Raji (cell line): ENCODE data around the gene DACT3.

Source experiments
- POLR2A ChIP-seq: IDR thresholded peaks from 2 replicates; pipeline ENCODE4 v1.6.1; 2011; ENCODE audit warnings: low read depth, low read length, control low read depth; ENCODE audit not compliant: insufficient read depth

The DACT3 gene

DNA sequence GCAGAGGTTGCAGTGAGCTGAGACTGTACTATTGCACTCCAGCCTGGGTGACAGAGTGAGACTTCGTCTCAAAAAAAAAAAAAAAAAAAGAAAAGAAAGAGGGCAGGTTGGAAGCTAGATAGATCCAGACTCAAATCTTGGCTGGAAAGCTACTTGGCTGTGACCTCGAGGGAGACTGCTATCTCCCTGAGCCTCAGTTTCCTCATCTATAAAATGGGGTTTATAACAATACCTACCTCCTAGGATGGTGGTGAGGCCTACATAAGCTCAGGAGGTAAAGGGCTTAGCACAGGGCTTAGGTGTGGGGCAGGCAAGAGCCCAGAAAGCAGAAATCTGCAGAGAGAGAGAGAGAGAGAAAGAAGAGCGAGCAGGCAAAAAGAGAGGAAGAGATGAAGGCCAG lies 24.2 kb upstream of the DACT3 start:
- TF ChIP-seq POLR2A: no peak

DNA sequence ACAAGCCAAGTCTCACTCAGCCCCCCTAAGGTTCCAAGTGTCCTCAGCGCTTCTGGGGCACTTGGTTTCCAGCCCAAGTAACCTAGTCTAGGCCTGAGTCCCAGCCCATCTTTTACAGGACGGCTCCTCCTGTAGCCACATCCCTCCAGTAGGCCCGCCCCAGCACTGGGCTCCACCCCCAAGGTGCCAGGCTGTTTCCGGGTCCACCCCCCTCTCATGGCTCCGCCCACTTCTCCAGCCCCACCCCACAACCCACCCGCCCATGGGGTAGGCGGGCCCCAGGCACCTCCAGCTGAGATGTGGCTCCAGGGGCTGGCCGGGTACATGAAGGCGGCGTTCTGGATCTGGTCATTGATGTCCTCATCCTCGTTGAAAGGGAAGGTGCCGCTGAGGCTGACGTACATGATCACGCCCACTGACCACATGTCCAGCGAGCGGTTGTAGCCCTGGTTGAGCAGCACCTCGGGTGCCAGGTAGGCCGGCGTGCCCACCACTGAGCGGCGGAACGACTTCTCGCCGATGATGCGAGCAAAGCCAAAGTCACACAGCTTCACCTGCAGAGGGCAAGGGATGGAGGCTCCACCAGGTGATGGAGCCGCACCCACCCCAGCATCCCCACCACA lies 17.2 kb upstream of the DACT3 start:
- TF ChIP-seq POLR2A: no peak

DNA sequence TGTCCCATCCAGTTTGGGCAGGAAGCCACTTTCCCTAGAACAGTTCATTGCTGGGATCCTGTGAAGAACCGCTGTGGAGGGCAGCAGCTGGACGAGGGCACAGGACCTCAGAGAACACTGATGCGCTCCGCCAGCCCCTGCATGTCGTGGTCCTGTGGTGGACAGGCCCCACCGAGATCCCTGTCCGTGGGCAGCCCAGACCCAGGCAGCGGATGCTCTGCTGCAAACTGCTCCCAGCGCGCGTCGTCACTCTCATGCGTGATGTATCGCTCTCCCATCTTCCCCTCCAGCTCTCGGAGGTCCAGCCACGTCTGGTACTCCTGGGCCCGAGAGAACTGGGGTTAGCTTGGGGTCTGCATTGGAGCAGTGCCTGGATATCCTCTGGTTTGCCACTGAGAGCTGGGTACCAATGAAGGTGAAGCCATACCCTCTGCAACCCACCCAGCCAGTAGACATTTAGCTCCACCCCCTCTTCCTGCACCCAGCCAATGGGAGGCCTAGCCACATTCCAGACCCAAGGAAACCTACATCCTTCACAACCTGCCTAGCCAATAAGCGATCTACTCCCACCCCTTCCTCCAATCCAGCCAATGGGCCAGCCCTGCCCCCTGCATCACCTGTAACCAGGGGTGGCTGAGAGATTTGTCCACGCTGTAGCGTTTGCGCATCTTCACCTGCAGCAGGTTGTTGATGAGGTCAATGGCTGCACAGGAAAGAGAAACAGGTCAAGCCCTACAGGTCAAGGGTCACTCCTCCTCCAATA lies 13.6 kb upstream of the DACT3 start:
- TF ChIP-seq POLR2A: no peak

DNA sequence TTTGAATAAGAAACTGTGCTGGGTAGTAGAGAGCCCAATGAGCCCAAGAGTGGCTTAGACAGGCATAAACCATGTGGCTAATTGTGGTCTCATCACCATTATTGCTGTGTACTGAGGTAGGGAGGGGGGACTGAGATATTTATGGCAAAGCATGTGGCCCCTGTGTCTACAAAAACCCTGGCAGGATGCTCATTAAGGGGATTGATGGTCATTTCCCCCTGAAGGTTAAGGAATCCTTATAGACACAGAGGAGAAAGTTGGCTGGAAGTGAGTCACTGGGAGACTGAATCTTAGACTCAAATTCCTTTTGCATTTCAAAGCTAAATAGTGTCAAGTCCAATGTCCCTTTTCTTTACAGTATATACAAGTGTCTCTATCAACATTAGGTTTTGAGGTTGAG lies 9.8 kb upstream of the DACT3 start:
- no peak for TF ChIP-seq POLR2A

DNA sequence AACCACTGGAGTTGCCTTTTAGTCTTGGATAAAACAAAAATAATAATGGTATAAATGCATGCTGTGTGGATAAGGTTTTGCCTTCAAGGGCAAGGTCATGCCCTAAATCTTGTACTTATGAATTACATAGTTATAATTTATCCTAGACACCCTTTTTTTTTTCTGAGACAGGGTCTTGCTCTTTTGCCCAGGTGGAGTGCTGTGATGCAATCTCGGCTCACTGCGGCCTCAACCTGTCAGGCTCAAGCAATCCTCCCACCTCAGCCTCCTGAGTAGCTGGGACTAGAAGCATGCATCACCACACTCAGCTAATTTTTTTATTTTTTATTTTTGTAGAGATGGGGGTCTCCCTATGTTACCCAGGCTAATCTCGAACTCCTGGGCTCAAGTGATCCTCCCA lies 7.7 kb upstream of the DACT3 start:
- no peak for TF ChIP-seq POLR2A

DNA sequence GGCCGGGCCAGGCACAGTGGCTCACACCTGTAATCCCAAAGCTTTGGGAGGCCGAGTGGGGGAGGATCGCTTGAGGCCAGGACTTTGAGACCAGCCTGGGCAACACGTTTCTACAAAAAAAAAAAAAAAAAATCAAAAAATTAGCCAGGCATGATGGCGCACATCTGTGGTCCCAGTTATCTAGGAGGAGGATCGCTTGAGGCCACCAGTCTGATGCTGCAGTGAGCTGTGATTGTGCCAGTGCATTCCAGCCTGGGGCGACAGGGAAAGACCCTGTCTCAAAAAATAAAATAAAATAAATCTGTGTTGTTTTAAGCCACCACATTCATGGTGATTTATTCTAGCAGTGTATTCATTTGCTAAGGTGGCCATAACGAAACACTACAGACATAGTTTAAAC lies 4.1 kb upstream of the DACT3 start:
- TF ChIP-seq POLR2A: no peak

DNA sequence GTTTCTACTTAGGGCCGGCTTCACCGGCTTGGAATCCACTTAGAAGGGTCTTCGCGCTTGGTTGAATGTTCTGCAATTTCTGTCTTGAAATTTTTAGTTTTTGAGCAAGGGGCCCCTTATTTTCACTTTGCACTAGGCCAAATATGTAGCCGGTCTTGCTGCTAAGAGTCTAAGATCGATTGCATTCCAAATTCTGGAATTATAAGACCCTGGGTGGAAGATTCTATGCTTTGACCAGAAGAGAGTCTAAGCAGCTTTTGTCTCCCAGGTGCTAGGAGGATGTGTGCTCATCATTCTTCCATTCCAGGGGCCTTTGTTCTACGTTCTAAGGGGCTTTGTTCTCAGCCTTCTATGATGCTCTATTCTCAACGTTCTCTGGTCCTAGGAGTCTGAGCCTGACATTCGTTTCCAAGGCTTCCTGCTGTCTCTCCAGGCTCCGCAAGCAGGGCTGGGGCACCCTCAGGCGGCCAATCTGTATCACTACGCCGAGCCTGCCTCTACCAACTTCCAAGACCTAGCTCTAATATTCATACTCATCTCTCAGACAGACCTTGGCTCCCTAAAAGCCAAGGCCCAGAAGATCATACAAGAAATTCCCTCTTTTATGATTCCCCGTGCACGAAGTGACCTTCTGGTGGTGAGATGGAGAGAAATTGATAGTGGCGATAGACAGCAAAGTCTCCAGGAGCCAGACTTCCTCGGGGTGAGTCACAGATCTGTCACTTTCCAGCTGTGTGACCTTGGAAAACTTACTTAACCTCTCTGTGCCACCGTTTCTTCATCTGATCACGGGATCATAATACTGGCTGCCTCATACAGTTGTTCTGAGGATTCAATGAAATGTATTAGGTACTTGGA lies 982 bp upstream of the DACT3 start:
- TF ChIP-seq POLR2A: no peak

DNA sequence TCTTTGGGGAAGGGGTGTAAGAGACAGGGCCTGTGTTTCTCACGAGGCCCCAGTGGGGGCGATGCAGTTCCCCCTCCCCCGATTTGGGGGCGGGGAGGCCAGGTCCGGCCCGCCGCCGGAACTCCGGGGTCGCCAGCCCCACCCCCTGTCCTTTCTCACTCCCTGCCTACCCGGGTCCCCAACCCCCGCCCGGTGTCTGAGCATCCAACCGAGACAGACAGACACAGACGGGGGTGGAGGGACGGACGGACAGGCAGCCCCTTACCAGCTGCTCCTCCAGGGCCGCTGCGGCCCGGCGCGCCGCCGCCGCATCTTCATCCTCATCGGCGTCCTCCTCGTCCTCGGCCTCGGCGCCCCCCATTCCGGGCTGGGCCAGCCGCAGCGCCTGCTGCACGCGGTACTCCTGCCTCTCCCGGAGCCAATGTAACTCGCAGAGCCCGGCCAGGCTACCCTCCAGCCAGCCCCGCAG lies 397 bp downstream of the DACT3 start:
- no peak for TF ChIP-seq POLR2A

DNA sequence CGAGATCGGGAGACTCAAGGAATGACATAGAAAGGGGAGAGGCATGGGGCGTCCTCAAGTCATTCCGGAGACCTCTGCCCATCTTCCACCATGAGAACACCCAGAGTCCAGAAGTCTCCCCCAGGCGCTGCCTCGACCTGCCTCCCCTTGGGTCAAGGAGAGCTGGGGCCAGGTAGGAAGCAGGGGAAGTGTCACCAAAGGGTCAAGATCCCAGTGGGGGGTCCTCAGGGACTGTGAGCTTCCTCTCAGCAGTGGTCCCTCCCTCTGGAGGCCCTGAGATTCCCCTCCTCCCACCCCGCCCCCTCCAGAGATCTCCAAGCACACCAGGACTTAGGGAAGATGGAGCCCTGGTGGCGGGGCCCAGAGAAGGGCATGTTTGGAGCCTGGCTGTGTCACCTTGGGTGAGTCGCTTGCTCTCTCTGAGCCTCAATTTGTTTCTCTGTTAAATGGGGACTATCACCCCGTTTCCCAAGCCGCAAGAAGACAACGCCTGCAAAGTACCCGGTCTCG lies 919 bp downstream of the DACT3 start:
- no peak for TF ChIP-seq POLR2A

DNA sequence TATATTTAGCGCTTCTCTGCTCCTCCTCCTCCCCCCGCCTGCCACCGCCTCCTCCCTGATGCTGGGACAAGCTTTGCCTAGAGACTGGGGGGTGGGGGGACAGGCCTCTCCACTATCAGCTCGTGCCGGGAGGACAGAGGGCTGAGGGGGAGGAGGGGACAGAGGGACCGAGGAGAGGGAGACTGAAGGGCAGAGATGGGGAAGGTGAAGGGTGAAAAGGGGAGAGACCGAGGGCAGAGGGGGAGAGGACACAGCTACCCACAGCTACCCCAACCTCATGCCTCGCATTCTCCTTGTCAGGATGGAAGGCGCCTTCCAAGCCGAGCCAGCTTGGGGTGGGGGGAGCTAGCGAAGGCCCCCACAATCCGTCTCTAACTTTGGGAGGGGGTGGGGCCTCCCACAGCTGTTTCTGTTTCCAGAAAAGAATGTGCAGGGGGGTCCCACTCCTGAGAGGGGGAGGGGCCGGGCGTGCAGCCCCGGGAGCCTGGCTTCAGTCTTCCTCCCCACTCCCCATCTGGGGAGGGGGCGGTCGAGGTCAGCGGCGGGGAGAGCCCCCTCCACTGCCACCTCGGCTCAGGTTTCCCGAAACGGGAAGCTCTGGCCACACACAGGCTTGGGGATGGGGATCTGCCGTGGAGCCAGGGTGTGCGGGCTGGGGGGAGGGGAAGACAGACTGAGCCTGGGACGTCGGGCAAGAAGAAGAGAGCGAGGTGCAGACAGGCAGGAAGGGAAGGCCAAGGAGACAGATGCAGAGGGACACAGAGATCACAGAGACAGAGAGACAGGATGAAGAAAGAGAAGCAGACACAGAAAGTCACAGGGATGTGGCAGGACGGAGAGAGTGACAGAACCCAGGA lies 1.6 kb downstream of the DACT3 start:
- no peak for TF ChIP-seq POLR2A

DNA sequence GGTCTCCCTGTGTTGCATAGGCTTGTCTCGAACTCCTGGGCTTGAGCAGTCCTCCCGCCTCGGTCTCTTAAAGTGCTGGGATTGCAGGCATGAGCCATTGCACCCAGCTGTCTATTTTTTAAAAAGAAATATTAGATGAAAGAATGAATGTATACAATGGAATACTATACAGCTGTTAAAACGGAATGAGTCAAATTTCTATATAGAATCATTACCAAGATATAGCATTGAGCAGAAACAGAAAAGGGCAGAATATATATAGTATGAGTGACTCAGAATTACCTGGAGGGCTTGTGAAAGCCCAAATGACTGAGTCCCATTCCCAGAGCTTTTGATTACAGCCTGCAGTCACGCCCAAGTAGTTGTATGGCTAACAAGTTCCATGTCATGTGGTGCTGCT lies 4.4 kb downstream of the DACT3 start:
- no peak for TF ChIP-seq POLR2A

DNA sequence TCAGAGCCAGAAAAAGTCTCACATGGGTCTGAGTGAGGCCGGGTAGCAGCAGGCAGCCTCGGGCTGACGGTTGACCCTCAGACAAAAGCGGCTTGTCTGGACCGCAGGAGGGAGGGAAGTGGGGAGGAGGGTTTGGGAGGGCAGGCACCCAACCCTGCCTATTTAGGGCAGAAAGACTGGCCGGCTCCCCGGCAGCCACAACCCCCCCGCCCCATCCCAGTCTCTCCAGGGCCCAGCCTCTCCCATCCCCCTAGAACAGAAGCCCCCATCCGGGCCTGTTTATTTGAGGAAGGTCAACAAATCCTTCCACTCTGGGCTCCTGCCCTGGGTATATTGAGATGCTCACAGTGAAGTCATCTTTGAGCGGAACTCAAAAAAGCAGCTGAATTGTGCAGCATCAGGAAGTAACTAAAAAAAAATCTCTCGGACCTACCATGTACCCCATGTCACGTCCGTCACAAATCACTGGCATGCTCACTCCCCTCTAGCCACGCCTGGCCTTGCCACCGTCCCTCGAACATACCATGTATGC lies 6.3 kb downstream of the DACT3 start:
- no peak for TF ChIP-seq POLR2A

DNA sequence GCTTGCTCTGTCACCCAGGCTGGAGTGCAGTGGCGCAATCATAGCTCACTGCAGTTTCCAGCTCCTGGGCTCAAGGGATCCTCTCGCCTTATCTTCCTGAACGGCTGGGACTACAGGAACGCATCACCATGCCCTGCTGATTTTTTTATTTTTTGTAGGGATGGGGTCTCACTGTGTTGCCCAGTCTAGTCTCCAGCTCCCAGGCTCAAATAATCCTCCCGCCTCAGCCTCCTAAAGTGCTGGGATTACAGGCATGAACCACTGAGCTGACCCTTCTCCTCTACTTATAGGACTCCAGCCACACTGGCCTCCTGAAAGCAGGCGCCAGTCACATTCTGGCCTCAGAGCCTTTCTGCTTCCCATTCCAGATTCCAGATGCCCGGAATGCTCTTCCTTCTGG lies 10.5 kb downstream of the DACT3 start:
- TF ChIP-seq POLR2A: no peak

DNA sequence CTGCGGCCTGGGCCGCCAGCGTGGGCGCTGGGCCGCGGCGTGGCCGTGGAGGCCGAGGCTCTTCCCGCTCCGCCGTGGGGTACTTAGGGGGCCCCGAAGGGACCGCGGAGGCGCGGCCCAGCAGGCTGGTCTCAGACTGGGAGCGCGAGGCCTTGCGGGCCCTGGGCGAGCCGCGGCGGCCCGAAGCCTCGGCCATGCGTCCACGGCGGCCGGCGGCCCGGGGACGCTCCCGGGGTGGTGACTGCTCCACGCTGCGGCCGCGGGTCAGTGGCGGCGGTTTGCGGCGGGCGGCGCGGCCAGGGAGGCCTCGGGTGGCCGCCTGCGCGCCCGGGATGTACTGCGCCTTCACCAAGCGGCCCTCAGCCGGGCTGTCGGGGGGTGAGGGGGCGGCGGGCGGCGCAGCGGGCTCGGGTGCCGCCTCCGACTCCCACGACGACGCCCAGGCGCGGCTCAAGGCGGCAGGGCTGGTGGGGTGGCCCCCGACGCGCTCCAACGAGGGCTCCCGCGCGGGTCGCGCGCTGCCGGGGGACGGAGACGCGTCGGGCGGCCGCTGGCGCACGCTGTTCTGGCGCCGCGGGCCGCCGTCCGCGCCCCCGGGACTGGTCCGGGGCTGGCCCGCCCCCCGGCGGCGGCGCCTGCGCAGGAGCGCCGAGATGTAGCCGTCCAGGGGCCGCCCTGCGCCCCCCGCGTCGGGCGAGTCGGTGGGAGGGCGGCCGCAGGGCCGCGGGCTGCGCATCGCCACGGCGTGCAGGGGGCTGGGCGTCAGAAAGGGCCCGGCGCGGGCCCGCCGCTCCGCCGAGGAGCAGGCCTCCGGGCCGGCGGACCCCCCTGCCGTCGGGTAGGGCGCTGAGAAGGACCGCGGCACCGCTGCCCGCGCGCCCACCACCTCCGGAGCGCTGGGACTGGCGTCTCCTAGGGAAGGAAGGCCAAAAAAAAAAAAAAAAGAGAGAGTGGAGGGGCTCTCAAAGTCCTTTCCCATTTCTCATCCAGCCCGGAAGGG lies 11.7 kb downstream of the DACT3 start:
- no peak for TF ChIP-seq POLR2A
